Caco-2 (cell line): Measurements from ENCODE around the gene ABLIM2. TPM values are rescaled to one million over a fixed set of nuclear protein-coding genes. Genes with fewer than 3 reads are reported as not detected.

Experiments
- BruUV-seq: library from RNA; stranded (reverse); fragments of 400-500 nt; replicated peaks from 2 replicates; lab custom pipeline; 2021; lab: Mats Ljungman, UMichigan
- CTCF ChIA-PET: fragments of 300-600 bp; sonication (Branson Sonifier 250); formaldehyde crosslinking; loops from one replicate; lab custom pipeline; 2022; ENCODE audit warnings: antibody characterized with exemption; lab: Charles Lee
- POLR2A ChIA-PET: fragments of 300-600 bp; sonication (Branson Sonifier 250); formaldehyde crosslinking; loops from one replicate; lab custom pipeline; 2022; ENCODE audit warnings: antibody characterized with exemption; lab: Charles Lee
- DNase-seq, 2 experiments: peaks; one replicate each; pipeline versions ENCODE4 v3.0.0 to v3.0.0-alpha.2; 2020 to 2022
- H3K27me3 ChIP-seq: replicated peaks from 2 replicates; pipeline ENCODE4 v1.6.0; 2011; ENCODE audit warnings: low read length; ENCODE audit not compliant: control insufficient read depth, insufficient read depth
- H3K36me3 ChIP-seq: 2 replicates; pipeline ENCODE4 v1.5.1; 2011; ENCODE audit warnings: low read length; ENCODE audit not compliant: control insufficient read depth, insufficient read depth
- H3K4me1 ChIP-seq: fragments of 250-450 bp; sonication (Bioruptor Pico); 2 replicates; pipeline ENCODE4 v1.5.1; 2020; ENCODE audit warnings: mild to moderate bottlenecking
- H3K4me3 ChIP-seq: 2 replicates; pipeline ENCODE4 v1.5.1; 2011; ENCODE audit warnings: low read depth, mild to moderate bottlenecking, control low read depth, low read length
- H3K9me3 ChIP-seq: fragments of 250-450 bp; sonication (Bioruptor Pico); 2 replicates; pipeline ENCODE4 v1.5.1; 2020; ENCODE audit warnings: mild to moderate bottlenecking, moderate library complexity
- H3K27ac Mint-ChIP-seq: one replicate; pipeline ENCODE4 v1.8.0; 2022; ENCODE audit warnings: mixed read lengths; ENCODE audit not compliant: unreplicated experiment
- H3K27me3 Mint-ChIP-seq: one replicate; pipeline ENCODE4 v1.8.0; 2022; ENCODE audit warnings: mixed read lengths; ENCODE audit not compliant: insufficient read depth, unreplicated experiment
- H3K36me3 Mint-ChIP-seq: one replicate; pipeline ENCODE4 v1.8.0; 2022; ENCODE audit warnings: mild to moderate bottlenecking, mixed read lengths; ENCODE audit not compliant: insufficient read depth, unreplicated experiment
- H3K4me1 Mint-ChIP-seq: one replicate; pipeline ENCODE4 v1.8.0; 2022; ENCODE audit warnings: low read depth, mixed read lengths; ENCODE audit not compliant: unreplicated experiment
- H3K4me3 Mint-ChIP-seq: one replicate; pipeline ENCODE4 v1.8.0; 2022; ENCODE audit warnings: mild to moderate bottlenecking, moderate library complexity, mixed read lengths; ENCODE audit not compliant: unreplicated experiment
- H3K9me3 Mint-ChIP-seq: one replicate; pipeline ENCODE4 v1.8.0; 2022; ENCODE audit warnings: mixed read lengths; ENCODE audit not compliant: unreplicated experiment
- CTCF ChIP-seq, 2 experiments: fragments of 200-600 bp in 1 of 2; IDR thresholded peaks; 1 replicate in 1 of 2; 2 replicates in 1 of 2; pipeline versions ENCODE4 v1.5.1 to v1.8.0; 2011 to 2022; ENCODE audit warnings: antibody characterized with exemption in 1 of 2, control low read depth in 1 of 2, inconsistent platforms in 1 of 2, low read depth in 1 of 2, low read length in 1 of 2, mild to moderate bottlenecking in 1 of 2, moderate library complexity in 1 of 2; ENCODE audit not compliant: insufficient read depth in 1 of 2, severe bottlenecking in 1 of 2, unreplicated experiment in 1 of 2
- intact Hi-C: fragments of 100-400 bp; cut with micrococcal nuclease; formaldehyde crosslinking; loops from one replicate; pipeline ENCODE4 v1.10.0; 2022; ENCODE audit not compliant: unreplicated experiment
- total RNA-seq: library from RNA; stranded (reverse); gene quantifications from 2 replicates; pipeline ENCODE4 v1.2.3, GENCODE V29; 2022

The ABLIM2 gene
- total RNA-seq, 1 experiment from 2014 or later: 0.23 TPM

DNA sequence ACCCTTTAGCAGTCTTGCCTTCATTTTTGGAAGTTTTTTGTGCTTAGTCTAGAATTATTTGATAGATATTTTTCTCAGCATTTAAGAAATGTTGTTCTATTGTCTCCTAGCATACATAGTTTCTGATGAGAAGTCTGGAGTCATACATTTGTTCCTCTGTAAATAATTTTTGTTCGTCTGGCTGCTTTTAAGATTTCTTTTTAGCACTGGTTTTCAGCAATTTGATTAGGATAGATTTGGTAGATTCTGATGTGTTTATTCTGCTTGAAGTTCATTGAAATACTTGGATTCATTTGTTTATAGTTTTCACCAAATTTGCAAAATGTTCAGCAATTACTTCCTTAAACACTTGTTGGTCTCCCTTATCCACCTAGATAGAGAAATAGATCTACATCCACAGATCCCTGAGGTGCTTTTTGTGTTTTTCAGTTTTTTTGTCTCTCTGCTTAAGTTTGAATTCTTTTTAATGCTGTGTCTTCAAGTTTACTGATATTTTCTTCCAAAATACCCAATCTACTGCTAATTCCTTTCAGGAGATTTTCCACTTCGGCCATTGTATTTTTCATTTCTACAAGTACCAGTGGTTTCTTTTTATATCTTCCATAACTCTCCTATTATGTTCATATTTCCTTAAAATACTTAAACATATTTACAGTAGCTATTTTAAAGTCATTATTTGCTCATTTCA, 64.9 kb downstream of the ABLIM2 start:
- ChIA-PET CTCF (no interaction called here), POLR2A (no interaction called here)
- no peaks in the 10 kb centered on the region for H3K27me3 ChIP-seq
- no peaks in the 10 kb centered on the region for H3K4me1 Mint-ChIP-seq
- H3K4me3 ChIP-seq: no peak overlapping the region
- H3K27ac Mint-ChIP-seq: no peak overlapping the region
- DNase-seq: no peak
- H3K9me3 Mint-ChIP-seq: peaks cover 22% of the 10 kb centered on the region
- BruUV-seq: no TSS peak
- no peaks in the 10 kb centered on the region for H3K36me3 ChIP-seq
- peaks cover 14% of the 10 kb centered on the region for H3K9me3 ChIP-seq
- intact Hi-C loops: no loop called here
- H3K36me3 Mint-ChIP-seq: no peaks in the 10 kb centered on the region
- H3K27me3 Mint-ChIP-seq: no peaks in the 10 kb centered on the region
- H3K4me1 ChIP-seq: no peaks in the 10 kb centered on the region
- no peak for TF ChIP-seq CTCF (IDR thresholded peaks at IDR 0.05; ENCODE audit: insufficient read depth in 1 of 2, low read depth in 1 of 2, low read length in 1 of 2, severe bottlenecking in 1 of 2, unreplicated experiment in 1 of 2)
- no peak overlapping the region for H3K4me3 Mint-ChIP-seq

GRCh38 chr4:8092282-8092681, 66.3 kb downstream of the ABLIM2 start:
- ChIA-PET POLR2A (no interaction called here), CTCF (no interaction called here)
- Mint-ChIP-seq H3K36me3 (no peaks in the 10 kb centered on the region), H3K4me3 (no peak overlapping the region), H3K9me3 (peaks cover 22% of the 10 kb centered on the region), H3K27me3 (peaks cover 3% of the 10 kb centered on the region), H3K27ac (no peak overlapping the region), H3K4me1 (no peaks in the 10 kb centered on the region)
- Histone ChIP-seq H3K9me3 (peaks cover 14% of the 10 kb centered on the region), H3K4me1 (no peaks in the 10 kb centered on the region), H3K36me3 (no peaks in the 10 kb centered on the region), H3K4me3 (no peak overlapping the region), H3K27me3 (no peaks in the 10 kb centered on the region)
- no peak for TF ChIP-seq CTCF (IDR thresholded peaks at IDR 0.05; ENCODE audit: insufficient read depth in 1 of 2, low read depth in 1 of 2, low read length in 1 of 2, severe bottlenecking in 1 of 2, unreplicated experiment in 1 of 2)
- intact Hi-C loops: no loop called here
- no TSS peak for BruUV-seq
- DNase-seq: no peak

GRCh38 chr4:8090744-8091301, 67.8 kb downstream of the ABLIM2 start:
- Mint-ChIP-seq H3K9me3 (peaks cover 22% of the 10 kb centered on the region), H3K36me3 (no peaks in the 10 kb centered on the region), H3K27me3 (peaks cover 3% of the 10 kb centered on the region), H3K4me1 (no peaks in the 10 kb centered on the region), H3K4me3 (no peak overlapping the region), H3K27ac (no peak overlapping the region)
- CTCF ChIA-PET: no interaction called here
- POLR2A ChIA-PET: no interaction called here
- Histone ChIP-seq H3K4me3 (no peak overlapping the region), H3K4me1 (no peaks in the 10 kb centered on the region), H3K9me3 (peaks cover 14% of the 10 kb centered on the region), H3K27me3 (no peaks in the 10 kb centered on the region), H3K36me3 (no peaks in the 10 kb centered on the region)
- no peak for DNase-seq
- no peak for TF ChIP-seq CTCF (IDR thresholded peaks at IDR 0.05; ENCODE audit: insufficient read depth in 1 of 2, low read depth in 1 of 2, low read length in 1 of 2, severe bottlenecking in 1 of 2, unreplicated experiment in 1 of 2)
- intact Hi-C loops: no loop called here
- no TSS peak for BruUV-seq
